HUDEP-2 (cell line): ENCODE measurements around the gene EREG.
"Not testable (repeated sequence)": the region's sequence is repeated elsewhere in the genome, so short reads cannot be mapped to it uniquely, and the experiment has no call there.

Experiments used
- DNase-seq, 76 experiments: peaks; one replicate each; lab custom pipeline; 2025; ENCODE audit not compliant: unreplicated experiment in 76 of 76; lab: John Stamatoyannopoulos, UW

EREG gene

DNA sequence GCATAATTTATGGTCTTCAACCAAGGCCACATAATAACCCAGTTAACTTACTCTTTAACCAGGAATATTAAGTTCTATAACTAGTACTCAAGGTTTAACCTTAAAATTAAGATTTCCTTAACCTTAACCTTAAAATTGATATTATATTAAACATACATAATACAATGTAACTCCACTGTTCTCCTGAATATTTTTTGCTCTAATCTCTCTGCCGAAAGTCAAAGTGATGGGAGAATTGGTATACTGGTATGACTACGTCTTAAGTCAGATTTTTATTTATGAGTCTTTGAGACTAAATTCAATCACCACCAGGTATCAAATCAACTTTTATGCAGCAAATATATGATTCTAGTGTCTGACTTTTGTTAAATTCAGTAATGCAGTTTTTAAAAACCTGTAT is 22.8 kb downstream of the EREG start:
- DNase-seq: no peak

DNA sequence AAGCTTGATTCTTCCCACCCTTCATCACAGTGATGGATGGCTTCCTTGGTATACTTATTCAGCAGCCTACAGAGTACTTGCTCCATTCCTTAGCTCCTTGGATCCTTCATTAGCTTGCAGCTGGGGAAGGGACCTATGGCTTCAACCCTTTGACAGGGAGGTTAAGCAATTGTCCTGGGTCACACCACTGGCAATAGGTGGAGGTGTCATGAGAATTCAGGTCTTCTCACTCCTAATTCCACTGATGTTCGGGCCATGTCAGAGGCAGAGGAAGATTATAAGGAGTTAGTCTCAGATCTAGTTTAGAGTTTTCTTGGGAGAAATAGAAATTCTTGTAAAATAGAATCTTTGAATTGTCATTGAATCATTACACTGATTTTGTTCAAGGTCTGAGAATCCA is 24.5 kb downstream of the EREG start:
- DNase-seq: no peak

- no peak for DNase-seq
Observed at GRCh38 chr4:74390677-74391076, 25.7 kb downstream of the EREG start.

DNA sequence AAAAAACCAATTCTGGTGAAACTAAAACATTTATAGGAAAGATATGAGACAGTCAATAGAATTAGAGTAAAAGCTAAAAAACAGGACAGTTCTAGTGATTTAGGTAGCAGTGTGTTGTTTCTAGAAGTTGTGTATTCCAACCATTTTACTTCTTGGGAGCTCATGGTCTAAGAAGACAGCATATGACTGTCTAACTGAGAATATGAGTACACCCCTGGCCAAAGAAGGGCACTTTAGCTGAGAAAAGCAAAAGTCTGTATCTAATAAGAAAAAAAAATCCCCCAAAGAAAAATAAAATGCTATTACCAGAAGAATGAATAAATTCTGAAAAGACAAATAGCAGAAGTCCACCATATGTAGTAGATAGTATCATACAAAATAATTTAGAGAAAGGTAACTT is 26.4 kb downstream of the EREG start:
- DNase-seq: no peak

GRCh38 chr4:74391890-74392475 is 27.0 kb downstream of the EREG start:
- DNase-seq: no peak

- peak in 1 of 76 experiments; percentile 8 for DNase-seq
Observed at GRCh38 chr4:74394476-74395136, 29.7 kb downstream of the EREG start.

- no peak for DNase-seq
Observed at GRCh38 chr4:74395633-74396032, 30.7 kb downstream of the EREG start.

- no peak for DNase-seq
Observed at GRCh38 chr4:74397748-74398426, 32.9 kb downstream of the EREG start.

- not testable (repeated sequence) for DNase-seq
Observed at GRCh38 chr4:74398894-74399589, 34.1 kb downstream of the EREG start.

GRCh38 chr4:74400395-74400794 is 35.5 kb downstream of the EREG start:
- no peak for DNase-seq

DNA sequence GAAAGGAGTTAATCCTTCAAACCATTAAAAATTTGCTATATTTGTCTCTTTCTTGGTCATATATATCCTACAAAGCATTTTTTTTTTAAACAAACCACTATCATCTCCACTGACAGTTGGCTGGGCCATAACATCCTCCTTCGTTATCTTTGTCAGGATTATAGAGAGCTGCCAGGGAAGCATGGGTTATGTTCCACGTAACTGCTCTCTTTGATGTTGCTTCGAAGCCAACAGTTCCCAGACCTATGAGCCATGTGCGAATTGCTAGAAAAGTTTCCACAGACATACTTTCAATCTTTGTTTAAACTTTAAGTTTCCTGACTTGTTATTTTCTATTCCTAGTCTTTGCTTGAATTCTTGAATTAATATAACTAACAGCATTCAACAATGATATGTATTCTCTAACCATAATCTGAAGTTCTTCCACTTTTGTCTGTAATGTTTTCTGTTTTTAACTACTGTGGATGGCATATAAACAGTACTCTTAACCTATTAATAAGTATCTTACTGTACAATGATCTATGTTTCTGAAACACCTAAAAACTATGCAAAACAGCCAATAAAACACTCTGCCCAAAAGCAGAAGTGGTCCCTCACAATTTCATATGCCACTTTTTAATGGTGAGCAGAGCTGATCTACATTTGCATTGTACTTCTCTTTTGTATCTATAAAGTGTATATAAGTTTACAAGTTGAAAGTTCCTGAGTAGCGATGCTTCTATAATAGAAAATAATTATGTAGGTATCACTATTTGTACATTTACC is 37.9 kb downstream of the EREG start:
- no peak for DNase-seq

- DNase-seq: no peak
Observed at GRCh38 chr4:74407891-74408290, 42.9 kb downstream of the EREG start.

DNA sequence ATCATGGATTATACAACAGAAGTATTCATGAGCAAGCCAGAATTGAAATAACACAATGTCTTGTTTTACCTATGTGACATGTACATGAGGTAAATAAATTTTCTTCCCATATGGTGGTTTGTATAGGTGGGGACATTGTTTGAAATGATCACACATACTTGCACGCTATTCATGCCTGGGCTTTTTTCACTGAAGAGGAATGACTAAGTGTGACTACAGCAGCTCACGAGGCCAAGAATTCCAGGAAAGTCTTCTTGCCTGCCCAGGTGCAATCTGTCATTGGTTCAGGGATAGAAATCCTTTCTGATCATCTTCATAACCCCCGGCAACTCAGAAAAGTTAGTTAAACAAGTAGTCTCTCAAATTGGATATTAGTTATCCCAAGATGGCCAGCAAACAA is 43.7 kb downstream of the EREG start:
- DNase-seq: no peak

DNA sequence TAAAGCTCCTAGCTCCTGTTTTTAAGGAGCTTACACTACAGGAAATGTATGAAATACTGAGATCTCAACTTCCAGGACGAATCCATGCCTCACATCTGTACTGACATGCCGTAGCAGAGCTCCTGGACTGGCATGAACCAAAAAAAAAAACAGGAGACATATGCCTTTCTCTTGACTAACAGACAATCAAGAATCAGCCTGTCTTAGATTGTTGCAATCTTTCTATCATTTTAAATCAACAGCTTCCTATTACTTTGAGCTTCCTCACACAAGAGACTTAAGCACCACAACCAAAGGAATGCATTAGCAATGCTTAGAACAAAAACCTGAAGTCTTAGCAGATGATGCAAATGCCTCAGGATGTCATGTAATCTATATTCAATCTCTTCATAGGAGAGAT is 45.3 kb downstream of the EREG start:
- DNase-seq: no peak

- no peak for DNase-seq
Observed at GRCh38 chr4:74412225-74412624, 47.3 kb downstream of the EREG start.

- DNase-seq: no peak
Observed at GRCh38 chr4:74413265-74413664, 48.3 kb downstream of the EREG start.

DNA sequence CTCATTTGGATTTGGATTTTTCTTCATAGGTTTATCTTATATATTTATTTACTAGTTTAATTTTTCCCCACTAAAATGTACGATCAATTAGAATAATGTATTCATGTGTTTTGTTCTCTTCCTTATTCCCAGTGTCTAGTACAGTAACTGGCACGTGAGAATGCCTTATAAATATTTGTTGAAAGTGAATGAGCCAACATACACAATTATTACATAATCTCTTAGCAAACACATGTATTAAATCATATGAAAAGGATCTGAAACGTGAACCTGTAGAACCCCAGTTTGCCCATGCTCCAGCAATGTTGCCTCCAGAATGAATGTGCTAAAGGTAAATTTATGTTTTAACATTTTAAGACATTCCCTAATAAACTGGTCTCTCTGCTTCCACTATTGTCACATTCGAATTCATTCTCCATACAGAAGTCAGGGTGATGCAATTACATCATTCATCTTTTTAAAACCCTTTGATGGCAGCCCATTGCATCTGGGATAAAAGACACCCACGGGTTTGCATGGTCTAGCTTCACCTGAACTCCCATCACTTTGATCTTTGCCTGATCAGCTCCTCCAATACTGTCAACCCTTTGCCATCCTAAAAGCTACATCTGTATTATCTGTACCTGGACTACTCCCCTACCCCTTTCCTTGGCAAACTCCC is 49.3 kb downstream of the EREG start:
- DNase-seq: no peak

DNA sequence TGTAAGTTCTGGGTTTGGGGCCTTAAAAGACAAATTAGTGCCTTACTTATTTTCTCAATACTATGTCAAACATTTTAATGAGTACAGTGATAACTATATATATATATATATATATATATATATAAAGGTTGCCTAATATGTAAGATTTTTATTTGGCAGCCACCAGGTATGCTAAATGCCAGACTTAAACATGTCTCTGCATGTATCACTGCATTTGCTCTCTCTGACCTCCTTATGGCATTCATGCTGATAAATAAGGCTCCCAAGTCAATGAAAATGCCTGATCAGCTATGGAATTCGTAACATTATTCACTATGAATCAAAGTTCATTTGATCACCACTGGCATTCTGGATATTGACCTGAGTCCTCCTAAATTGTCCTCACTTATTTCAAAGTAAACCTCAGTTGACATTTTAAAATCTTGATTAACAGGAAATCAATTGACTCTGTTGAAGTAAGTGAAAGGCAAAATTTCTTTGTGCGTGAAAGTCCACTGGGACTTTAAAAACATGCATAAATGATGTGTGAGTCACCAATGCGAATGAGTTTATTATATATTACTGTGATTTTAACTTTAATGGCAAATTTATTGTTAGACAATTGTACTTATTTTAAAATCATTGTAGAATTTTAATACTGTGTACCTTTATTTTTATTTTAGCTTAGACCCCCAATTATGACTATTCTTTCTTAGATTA is 50.8 kb downstream of the EREG start:
- no peak for DNase-seq

DNA sequence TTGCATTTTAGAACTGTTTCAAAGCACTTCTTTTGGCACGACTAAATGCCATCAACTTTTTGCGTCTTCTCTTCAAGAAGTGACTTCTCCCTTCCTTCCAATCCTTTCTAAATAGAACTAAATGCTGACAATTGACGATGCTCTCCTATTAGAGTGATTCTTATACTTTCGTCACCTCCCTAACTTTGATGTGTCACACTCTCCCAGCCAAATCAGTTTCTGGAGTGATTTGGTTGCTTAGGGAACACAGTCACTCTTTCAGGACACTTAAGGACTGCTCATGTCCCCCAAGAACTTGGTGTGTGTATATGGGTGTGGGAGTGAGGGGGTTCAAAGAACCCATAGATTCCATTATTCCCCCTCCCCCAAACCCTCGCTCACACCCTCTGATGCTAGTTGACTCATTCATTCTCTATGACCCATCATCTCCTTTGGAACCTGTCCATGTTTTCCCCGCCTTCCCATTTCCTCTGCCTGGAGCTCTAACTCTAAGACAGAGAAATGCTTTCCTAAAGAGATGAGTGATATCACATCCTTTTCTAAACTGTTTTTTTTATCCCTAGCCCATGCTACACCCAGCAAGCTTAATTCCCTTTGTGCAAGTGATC is 53.2 kb downstream of the EREG start:
- no peak for DNase-seq
